ENCODE data around the gene STON2. TPM values are rescaled to one million over a fixed set of nuclear protein-coding genes. Genes with fewer than 3 reads are reported as not detected.

The STON2 gene
- total and polyA plus RNA-seq, 12 donors: 0.33 to 14.5 (median 5.7) TPM

DNA sequence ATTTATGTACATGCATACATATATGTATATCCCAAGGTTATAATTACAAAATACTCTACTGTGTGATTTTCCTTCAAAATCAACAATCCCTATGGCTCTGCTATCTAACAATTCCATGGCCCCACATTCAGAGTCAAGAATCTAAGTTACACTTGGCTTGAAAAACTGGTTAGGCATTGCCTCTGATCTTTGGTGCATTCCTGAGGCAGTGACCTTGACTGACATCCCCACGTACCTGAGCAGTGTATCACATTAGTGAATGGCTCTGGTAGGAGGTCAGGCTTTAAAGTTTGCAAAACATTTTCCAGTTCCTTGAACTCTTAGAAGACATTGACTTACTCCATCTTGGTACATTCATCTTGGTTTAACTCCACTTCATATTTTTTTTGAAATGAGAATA, 8.5 kb upstream of the STON2 start:
- H3K4me3 ChIP-seq: no peak overlapping the region
- H3K36me3 ChIP-seq: no peaks in the 10 kb centered on the region
- 63 to 69% methylated on average over 1 of the region's 1 CpG for WGBS, 2 donors
- H3K4me1 ChIP-seq: peaks cover 0 to 7% (median 0%) of the 10 kb centered on the region in 9 donors
- DNase-seq: no peak
- H3K27me3 ChIP-seq: peaks cover 0 to 46% (median 0%) of the 10 kb centered on the region in 7 donors
- intact Hi-C loops (cut with DNase I): no loop called here
- H3K9me3 ChIP-seq: peaks cover 0 to 7% (median 0%) of the 10 kb centered on the region in 11 donors
- TF ChIP-seq, protein P1, sequence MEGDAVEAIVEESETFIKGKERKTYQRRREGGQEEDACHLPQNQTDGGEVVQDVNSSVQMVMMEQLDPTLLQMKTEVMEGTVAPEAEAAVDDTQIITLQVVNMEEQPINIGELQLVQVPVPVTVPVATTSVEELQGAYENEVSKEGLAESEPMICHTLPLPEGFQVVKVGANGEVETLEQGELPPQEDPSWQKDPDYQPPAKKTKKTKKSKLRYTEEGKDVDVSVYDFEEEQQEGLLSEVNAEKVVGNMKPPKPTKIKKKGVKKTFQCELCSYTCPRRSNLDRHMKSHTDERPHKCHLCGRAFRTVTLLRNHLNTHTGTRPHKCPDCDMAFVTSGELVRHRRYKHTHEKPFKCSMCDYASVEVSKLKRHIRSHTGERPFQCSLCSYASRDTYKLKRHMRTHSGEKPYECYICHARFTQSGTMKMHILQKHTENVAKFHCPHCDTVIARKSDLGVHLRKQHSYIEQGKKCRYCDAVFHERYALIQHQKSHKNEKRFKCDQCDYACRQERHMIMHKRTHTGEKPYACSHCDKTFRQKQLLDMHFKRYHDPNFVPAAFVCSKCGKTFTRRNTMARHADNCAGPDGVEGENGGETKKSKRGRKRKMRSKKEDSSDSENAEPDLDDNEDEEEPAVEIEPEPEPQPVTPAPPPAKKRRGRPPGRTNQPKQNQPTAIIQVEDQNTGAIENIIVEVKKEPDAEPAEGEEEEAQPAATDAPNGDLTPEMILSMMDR (IDR thresholded peaks at IDR 0.05): no peak
- no peak overlapping the region for H3K27ac ChIP-seq
- ATAC-seq: no peak

DNA sequence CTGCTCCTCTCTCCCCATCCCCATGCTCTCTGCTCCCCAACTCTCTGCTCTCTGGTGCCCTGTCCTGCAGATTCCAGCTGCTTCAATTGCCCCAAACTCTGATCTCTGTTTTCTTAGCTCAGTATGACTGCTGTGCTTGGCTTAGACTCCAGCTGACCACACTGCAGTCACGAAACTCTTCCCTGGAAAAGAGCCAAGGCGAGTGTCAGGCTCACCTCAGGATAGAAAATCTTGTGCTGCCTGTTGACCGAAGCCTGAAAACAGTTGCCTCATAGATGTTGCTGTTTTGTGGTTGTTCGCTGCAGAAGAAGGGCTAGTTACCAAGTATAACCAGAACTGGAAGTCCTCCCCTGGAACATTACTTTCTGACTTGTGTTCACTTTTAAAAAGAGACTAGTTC, 6.7 kb upstream of the STON2 start:
- TF ChIP-seq, protein P1 (IDR thresholded peaks at IDR 0.05): no peak
- Histone ChIP-seq H3K4me3 (no peak overlapping the region), H3K27ac (no peak overlapping the region)

DNA sequence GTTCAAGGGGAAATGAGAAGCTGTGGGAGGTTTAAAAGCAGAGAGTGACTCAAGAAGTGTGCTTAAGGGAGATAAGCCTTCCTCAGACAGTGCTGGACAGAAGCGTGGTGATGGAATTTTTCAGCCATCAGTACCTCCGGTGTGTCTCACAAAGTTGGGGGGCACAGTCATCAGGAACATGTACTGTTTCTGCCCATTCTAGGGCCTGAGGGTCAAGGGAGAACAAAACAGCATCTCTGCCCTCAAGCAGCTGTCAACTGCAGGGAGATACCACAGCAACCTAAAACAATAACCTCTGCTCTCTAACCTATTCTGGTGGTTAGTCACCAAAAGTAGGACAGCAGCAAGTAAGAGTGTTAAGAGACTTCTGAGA, 2.0 kb upstream of the STON2 start:
- ATAC-seq: peak in 1 of 8 donors; percentile 11
- 45 to 46% methylated on average over 2 of the region's 2 CpGs for WGBS, 2 donors
- Histone ChIP-seq H3K4me3 (no peak overlapping the region), H3K27ac (peak overlapping the region in 2 of 10 donors; percentile 6 to 78), H3K36me3 (no peaks in the 10 kb centered on the region), H3K27me3 (peaks cover 0 to 48% (median 0%) of the 10 kb centered on the region in 7 donors), H3K9me3 (peaks cover 0 to 7% (median 0%) of the 10 kb centered on the region in 11 donors), H3K4me1 (peaks cover 0 to 43% (median 0%) of the 10 kb centered on the region in 9 donors)
- intact Hi-C loops (cut with DNase I): no loop called here
- DNase-seq: no peak
- TF ChIP-seq, protein P1 (IDR thresholded peaks at IDR 0.05): no peak

More for the DNA sequence above, 6.7 kb upstream of the STON2 start:
- peaks cover 0 to 11% (median 0%) of the 10 kb centered on the region in 9 donors for H3K4me1 ChIP-seq
- intact Hi-C loops (cut with DNase I): no loop called here
- DNase-seq (no peak), ATAC-seq (peak in 1 of 8 donors; percentile 17)
- H3K36me3 ChIP-seq: no peaks in the 10 kb centered on the region
- peaks cover 0 to 57% (median 0%) of the 10 kb centered on the region in 7 donors for H3K27me3 ChIP-seq
- WGBS, 2 donors: 44 to 49% methylated on average over 4 of the region's 4 CpGs
- H3K9me3 ChIP-seq: peaks cover 0 to 7% (median 0%) of the 10 kb centered on the region in 11 donors

DNA sequence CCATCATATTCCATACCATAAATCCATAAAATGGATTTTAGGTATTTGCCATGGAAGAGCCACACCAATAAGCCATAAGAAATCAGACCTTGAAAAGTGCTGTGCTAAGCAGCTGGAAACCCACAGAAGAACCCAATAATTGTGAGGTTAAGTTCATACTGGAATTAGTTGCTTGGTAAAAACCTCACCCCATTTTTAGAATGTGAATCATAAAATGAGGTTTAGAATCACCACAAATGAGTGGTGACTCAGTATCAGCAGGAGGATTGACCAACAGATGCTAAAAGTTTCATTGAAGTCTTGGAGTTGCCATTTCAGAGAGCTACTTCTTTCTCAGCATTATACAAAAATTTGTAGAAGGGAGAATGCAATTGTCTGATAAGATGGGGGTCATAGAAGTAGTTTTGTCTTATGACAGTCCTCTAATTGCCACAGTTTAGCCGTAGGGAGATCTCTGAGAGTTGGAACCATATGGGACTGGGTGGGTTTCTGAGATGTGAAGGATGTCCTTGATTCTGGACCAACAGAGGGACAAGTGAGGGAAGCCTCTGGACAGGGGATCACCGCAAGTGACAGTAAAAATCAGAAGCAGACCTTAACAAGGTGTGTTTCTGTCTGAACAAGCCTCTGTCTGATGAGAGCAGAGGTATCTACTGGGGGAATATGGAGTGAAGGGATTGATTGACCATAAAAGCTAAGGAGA, 1.4 kb upstream of the STON2 start:
- Histone ChIP-seq H3K9me3 (peaks cover 0 to 7% (median 0%) of the 10 kb centered on the region in 11 donors), H3K4me3 (no peak overlapping the region), H3K27me3 (peaks cover 0 to 48% (median 0%) of the 10 kb centered on the region in 7 donors), H3K36me3 (no peaks in the 10 kb centered on the region), H3K27ac (peak overlapping the region in 3 of 10 donors; percentile 6 to 78 (median 26)), H3K4me1 (peaks cover 0 to 43% (median 0%) of the 10 kb centered on the region in 9 donors)
- TF ChIP-seq, protein P1 (IDR thresholded peaks at IDR 0.05): no peak
- ATAC-seq (peak in 4 of 8 donors; percentile 20 to 71 (median 43)), DNase-seq (no peak)
- intact Hi-C loops (cut with DNase I): no loop called here
- 82 to 87% methylated on average over 2 of the region's 2 CpGs for WGBS, 2 donors
